HG03135 (cell line): Measurements from ENCODE around the gene NAPG.
"Not testable (repeated sequence)": the region's sequence is repeated elsewhere in the genome, so short reads cannot be mapped to it uniquely, and the experiment has no call there.

Experiments
- ATAC-seq: cut with Tn5 transposase; IDR thresholded peaks from one replicate; pipeline ENCODE4 v1.9.1; 2021; ENCODE audit warnings: mild to moderate bottlenecking, moderate library complexity; ENCODE audit not compliant: unreplicated experiment

NAPG gene

DNA sequence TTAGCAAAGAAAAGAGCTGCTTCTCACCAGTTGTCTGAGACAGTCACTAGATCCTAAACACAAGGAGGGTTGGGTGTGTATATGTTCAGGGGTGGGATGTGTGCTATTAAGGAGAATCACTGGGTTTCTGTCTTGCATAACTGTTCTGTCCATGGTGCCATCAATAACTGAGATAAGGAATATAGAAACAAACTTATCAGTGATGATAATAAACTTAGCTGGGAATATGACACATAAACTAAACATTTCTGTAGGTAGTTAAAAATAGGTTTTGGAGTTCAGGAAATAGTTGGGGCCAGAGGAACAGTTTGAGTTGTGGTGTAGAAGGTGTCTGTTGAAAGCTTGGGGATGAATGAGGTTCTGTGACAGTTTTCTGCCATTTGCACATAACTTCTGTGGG is 17.4 kb downstream of the NAPG start:
- ATAC-seq = no peak

- no peak for ATAC-seq
These were observed 18.4 kb downstream of the NAPG start for GRCh38 chr18:10544093-10544748.

DNA sequence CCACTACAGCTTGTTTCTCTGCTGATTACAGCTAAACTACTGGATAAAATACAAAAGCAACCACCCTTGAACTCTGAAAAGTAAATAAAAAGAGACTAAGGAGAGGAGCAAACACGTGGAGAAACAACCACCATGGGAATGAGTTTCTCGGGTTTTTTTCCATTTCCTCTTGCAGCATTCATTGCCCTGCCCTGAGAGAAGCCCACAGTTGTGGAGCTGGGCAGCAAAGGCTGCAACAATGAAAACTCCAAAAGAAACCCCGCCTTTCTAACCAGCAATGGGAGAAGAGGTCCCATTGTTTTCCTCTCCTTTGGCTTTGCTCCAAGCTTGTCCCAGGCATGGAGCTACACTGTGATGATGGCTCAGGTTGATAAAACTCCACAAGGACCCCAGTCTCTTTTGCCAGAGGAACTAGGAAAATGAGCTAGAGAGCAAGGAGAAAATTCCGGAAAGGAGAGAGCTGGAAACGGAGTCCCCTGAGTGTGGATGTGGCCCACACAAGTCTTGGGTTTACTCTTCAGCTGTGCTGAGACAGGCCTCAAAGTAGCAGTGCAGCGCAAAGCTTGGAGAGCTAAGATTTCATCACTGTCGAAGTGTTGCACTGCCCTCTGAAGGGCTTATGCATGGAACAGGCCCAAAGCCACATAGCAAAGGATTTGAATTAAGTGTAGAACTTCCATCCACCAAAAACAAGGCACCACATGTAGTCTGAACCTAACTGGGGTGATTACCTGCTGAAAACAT is 20.9 kb downstream of the NAPG start:
- no peak for ATAC-seq

DNA sequence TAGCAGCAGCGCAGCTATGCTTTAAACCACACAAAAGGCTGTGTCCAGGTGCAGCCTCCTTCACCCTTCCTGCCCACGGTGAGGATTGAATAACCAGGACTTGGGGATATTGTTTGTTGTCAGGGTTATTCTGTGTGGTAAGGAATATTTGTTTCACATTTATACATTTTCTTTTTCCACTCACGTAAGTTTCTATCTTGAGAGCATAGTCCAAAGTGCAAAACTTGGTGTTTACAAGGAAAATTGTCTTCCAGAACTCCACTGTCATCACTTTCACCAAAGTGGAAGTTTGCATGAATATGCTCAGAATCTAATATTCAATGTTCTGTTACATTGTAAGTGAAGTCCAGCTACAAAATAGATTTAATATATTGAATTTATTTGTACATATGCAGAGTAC is 26.4 kb downstream of the NAPG start:
- no peak for ATAC-seq

GRCh38 chr18:10556251-10556650 is 30.4 kb downstream of the NAPG start:
- not testable (repeated sequence) for ATAC-seq

GRCh38 chr18:10557085-10557677 is 31.4 kb downstream of the NAPG start:
- ATAC-seq = no peak

DNA sequence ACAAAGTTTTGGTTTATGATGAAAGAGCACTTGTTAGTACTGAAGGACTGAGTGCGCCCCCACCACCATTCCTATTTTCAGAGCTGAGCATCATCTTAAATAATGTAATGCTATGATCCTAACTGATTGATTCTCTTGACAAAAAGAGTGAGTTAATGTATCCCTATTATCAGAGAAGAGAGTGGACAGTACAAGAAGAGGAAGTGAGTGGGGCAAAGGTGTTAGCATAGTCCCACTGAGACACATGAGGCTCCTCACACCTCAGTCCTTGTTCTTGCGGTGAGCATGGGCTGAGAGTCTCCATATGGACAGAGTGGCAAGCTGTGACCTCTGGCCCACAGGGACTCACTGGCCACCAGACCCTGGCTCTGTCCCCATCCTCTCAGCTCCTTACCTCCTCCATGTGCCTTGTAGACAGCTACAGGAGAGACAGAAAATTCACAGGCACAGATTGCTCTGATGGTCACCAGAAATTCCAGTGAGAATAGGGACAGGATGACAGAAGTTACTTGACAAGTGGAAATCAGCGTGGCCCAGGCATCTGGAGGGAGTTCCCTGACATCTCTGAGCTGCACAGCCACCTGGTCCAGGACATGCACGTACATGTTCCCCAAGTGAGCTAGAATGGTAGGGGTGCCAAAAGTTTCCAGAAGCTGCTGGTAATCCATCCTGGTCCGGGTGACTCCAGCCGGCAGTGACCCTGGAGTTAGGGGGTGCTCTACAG is 32.6 kb downstream of the NAPG start:
- ATAC-seq = no peak

GRCh38 chr18:10558967-10559298 is 33.1 kb downstream of the NAPG start:
- ATAC-seq = no peak

DNA sequence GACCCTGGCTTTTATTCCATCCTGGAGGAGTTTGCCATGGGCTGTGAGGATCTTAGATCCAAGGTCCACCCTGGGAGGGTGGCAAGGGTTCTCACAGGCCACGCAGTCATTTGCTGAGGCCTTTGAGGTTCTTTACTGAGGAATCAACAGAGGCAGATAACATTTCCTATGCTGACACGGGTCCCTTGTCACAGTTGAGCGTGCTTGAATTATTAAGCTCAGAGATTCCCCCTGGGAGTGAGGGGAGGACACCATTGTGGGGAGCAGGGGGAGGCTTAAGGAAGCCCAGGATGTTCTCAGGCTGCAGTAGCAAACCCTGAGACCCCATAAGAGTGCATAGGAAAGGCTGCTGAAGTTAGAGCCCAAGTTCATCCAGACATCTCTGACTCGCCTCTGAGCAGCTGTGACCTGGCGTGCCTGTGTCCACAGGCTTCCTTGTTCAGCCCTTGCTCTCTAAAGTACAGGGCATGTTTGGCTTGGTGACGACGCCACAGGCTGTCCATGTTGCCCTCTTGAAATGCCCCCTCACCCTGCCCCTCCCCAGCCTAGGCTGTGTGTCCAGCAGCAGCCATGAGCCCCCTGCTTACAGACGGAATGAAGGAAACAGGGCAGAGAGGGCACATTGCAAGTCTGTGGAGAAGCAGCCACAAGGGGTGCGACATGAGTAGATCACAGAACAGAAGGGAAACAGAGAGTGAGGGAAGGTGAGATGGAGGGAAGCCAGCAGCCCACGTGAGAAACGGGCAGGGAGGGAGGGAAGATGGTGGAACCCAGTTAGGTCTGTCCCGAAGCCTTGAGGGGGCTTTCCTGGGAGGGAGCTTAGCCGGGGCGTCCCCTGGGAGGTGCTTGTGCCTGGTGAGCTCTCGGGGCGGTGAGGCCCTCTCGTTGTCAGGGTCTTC is 34.0 kb downstream of the NAPG start:
- no peak for ATAC-seq

- ATAC-seq = no peak
These were observed 34.7 kb downstream of the NAPG start for GRCh38 chr18:10560452-10561045.

DNA sequence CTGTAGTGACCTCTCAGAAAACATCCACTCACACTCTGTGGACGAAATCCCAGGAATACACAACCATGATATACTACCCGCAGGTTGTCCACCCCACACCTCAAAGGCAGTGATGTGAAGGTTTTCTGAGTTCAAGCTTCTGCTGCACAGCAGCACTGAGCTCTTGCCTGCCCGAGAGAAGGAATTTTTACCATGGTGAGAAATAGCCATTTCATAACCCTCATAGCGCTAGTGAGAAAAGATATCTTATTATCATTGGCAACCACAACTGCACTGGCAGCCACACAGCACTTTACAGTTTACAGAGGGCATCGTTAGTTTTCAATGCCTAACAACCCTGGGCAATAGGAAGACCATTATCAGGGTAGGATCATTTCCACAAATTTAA is 36.9 kb downstream of the NAPG start:
- no peak for ATAC-seq

GRCh38 chr18:10563886-10564285 is 38.1 kb downstream of the NAPG start:
- ATAC-seq = no peak

DNA sequence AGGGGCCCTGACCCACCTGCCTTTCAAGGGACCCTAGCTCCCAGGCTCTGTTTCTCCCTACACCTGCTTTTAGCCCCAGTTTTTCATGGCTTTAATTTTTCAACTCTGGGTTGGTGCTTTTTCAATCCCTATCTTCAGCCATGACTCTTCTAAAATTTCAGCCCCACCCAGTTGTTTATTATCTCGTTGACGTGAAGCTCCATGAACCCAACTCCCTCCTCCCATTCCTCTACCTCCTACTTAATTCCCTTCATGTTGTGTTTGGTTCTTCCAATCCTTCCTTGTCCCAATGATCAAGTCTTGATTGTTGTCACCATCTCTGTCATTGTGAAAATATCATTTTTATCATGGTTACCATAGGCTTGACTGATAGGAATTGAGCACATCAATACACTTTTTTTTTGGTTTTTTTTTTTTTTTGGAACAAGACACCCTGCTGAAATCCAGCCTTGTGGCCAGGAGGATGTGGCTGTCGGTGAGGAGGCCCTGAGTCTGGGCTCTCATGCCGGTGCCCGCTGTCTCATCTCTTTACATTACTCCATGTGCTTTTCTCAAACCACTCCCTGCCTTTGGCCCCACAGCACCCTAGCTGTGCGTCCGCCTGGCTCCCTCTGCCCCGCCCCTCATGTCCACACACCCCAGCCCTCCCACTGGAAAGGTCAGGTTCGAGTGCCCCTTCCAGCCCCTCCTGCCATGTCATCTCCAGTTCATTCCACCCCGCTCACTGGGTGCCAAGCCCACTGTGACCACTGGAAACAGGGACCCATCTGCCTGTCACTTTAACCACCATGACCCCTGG is 39.3 kb downstream of the NAPG start:
- ATAC-seq = no peak

GRCh38 chr18:10565835-10566234 is 40.0 kb downstream of the NAPG start:
- ATAC-seq = no peak

GRCh38 chr18:10566390-10566789 is 40.6 kb downstream of the NAPG start:
- ATAC-seq = no peak

GRCh38 chr18:10569941-10570340 is 44.1 kb downstream of the NAPG start:
- ATAC-seq = not testable (repeated sequence)

DNA sequence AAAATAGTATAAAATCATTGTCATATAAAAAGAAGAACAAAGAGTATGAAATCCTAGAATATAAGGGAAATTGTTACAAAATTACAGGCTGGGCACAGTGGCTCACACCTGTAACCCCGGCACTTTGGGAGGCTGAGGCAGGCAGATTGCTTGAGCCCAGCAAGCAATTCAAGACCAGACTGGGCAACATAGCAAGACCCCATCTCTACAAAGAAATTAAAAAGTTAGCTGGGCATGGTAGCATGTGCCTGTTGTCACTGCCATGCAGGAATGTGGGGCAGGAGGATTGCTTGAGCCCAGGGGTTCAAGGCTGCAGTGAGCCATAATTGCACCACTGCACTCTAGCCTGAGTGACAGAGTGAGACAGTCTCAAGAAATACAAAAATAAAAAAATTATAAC is 44.8 kb downstream of the NAPG start:
- ATAC-seq = no peak

GRCh38 chr18:10571537-10571936 is 45.7 kb downstream of the NAPG start:
- no peak for ATAC-seq

DNA sequence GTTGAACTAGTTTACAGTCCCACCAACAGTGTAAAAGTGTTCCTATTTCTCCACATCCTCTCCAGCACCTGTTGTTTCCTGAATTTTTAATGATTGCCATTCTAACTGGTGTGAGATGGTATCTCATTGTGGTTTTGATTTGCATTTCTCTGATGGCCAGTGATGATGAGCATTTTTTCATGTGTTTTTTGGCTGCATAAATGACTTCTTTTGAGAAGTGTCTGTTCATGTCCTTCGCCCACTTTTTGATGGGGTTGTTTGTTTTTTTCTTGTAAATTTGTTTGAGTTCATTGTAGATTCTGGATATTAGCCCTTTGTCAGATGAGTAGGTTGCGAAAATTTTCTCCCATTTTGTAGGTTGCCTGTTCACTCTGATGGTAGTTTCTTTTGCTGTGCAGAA is 47.4 kb downstream of the NAPG start:
- ATAC-seq = not testable (repeated sequence)

GRCh38 chr18:10574412-10574811 is 48.6 kb downstream of the NAPG start:
- not testable (repeated sequence) for ATAC-seq
